Gastrocnemius medialis (tissue), 4 donors: ENCODE results near the gene ZNF682. TPM values are rescaled to one million over a fixed set of nuclear protein-coding genes. Genes with fewer than 3 reads are reported as not detected.
"Not testable (repeated sequence)": the region's sequence is repeated elsewhere in the genome, so short reads cannot be mapped to it uniquely, and the experiment has no call there.

Experiments used
- ATAC-seq, 2 donors: fragments of 150-250 bp; one replicate each; pipeline ENCODE4 v1.9.1; 2016
- DNase-seq, 2 donors: peaks; one replicate each; pipeline ENCODE4 v3.0.0-alpha.2; 2019
- H3K27ac ChIP-seq, 4 donors: fragments of 200-600 bp; sonication (generic); 1 replicate in 1 of 4; 2 replicates in 3 of 4; pipeline ENCODE4 v1.5.1; 2016 to 2018; ENCODE audit warnings: mild to moderate bottlenecking in 2 of 4, moderate library complexity in 1 of 4
- H3K27me3 ChIP-seq, 3 donors: fragments of 200-600 bp; sonication (generic) in 2 of 3; 1 replicate in 1 of 3; 2 replicates in 2 of 3; pipeline versions ENCODE4 v1.5.1 to v1.6.0; 2016 to 2019; ENCODE audit warnings: mild to moderate bottlenecking in 1 of 3, moderate library complexity in 1 of 3
- H3K36me3 ChIP-seq, 2 donors: fragments of 200-600 bp; sonication (generic) in 1 of 2; one replicate each; pipeline ENCODE4 v1.5.1; 2017 to 2018
- H3K4me1 ChIP-seq, 2 donors: fragments of 200-600 bp; sonication (generic) in 1 of 2; one replicate each; pipeline ENCODE4 v1.5.1; 2016 to 2017; ENCODE audit warnings: mild to moderate bottlenecking in 2 of 2
- H3K4me3 ChIP-seq, 4 donors: fragments of 200-600 bp; sonication (generic) in 3 of 4; 1 replicate in 1 of 4; 2 replicates in 3 of 4; pipeline ENCODE4 v1.5.1; 2016 to 2019; ENCODE audit warnings: mild to moderate bottlenecking in 2 of 4
- H3K9me3 ChIP-seq, 3 donors: fragments of 200-600 bp; sonication (generic) in 2 of 3; 1 replicate in 1 of 3; 2 replicates in 2 of 3; pipeline ENCODE4 v1.5.1; 2016 to 2019
- CTCF ChIP-seq, 5 experiments: fragments of 450-650 bp in 3 of 5; fragments of 200-600 bp in 2 of 5; sonication (generic) in 2 of 5; IDR thresholded peaks in 4 of 5; conservative IDR thresholded peaks in 1 of 5; 1 replicate in 4 of 5; 2 replicates in 1 of 5; pipeline ENCODE4 v1.5.1; 2016 to 2019; ENCODE audit warnings: antibody characterized with exemption in 5 of 5, mild to moderate bottlenecking in 3 of 5, moderate library complexity in 3 of 5
- POLR2A ChIP-seq, 2 donors: fragments of 450-650 bp; IDR thresholded peaks; one replicate each; pipeline ENCODE4 v1.6.1; 2017; ENCODE audit warnings: antibody characterized with exemption in 2 of 2, mild to moderate bottlenecking in 2 of 2, moderate library complexity in 2 of 2
- in situ Hi-C, 4 donors: fragments of 200-750 bp; cut with MboI; loops; one replicate each; pipeline versions ENCODE4 v1.15.0 to v1.8.0; 2017; ENCODE audit warnings: low sequenced_read_pairs in 4 of 4
- intact Hi-C: fragments of 100-400 bp; cut with DNase I; formaldehyde crosslinking; loops from one replicate; pipeline ENCODE4 v1.15.1; 2023; ENCODE audit warnings: low total_unique reads
- total RNA-seq, 4 donors: library from RNA; depleted of rRNA; stranded (reverse); fragments of >200 nt; gene quantifications; one replicate each; pipeline versions ENCODE4 v1.1.0 to v1.2.3, GENCODE V29; 2016

ZNF682 gene
- total RNA-seq, 4 donors from 2014 or later: 0.44 to 6.3 TPM; not detected in 2

- in situ Hi-C loops: no loop called here
- H3K36me3 ChIP-seq: no peaks in the 10 kb centered on the region
- intact Hi-C loops: no loop called here
- no peaks in the 10 kb centered on the region for H3K9me3 ChIP-seq
- ATAC-seq (no peak), DNase-seq (no peak)
- H3K27me3 ChIP-seq: peaks cover 0 to 2% (median 0%) of the 10 kb centered on the region in 3 donors
- H3K4me3 ChIP-seq: peak overlapping the region; percentile 35 to 60 (median 54)
- H3K4me1 ChIP-seq: peaks cover 0 to 4% of the 10 kb centered on the region in 2 donors
- TF ChIP-seq POLR2A (IDR thresholded peaks at IDR 0.05): no peak
- no peak for TF ChIP-seq CTCF (IDR thresholded peaks at IDR 0.05 in 4 of 5, conservative IDR thresholded peaks at IDR 0.05 in 1 of 5)
- H3K27ac ChIP-seq: no peak overlapping the region
Measured at GRCh38 chr19:20078581-20079031, 39.3 kb upstream of the ZNF682 start.

GRCh38 chr19:20077791-20078463 lies 38.6 kb upstream of the ZNF682 start, which contains the start of gene ZNF90:
ZNF90 (plus strand) TSS chr19:20078000; CDS start chr19:20078133, 133 bp downstream.
- Histone ChIP-seq H3K36me3 (no peaks in the 10 kb centered on the region), H3K27ac (no peak within 1 kb of the TSS), H3K27me3 (peaks cover 0 to 2% (median 0%) of the 10 kb centered on the region in 3 donors), H3K4me3 (peak within 1 kb of the TSS; percentile 35 to 60 (median 54)), H3K9me3 (no peaks in the 10 kb centered on the region), H3K4me1 (peaks cover 0 to 4% of the 10 kb centered on the region in 2 donors)
- intact Hi-C loops (no loop called here), in situ Hi-C loops (no loop called here)
- TF ChIP-seq CTCF (IDR thresholded peaks at IDR 0.05 in 4 of 5, conservative IDR thresholded peaks at IDR 0.05 in 1 of 5): no peak
- TF ChIP-seq POLR2A (IDR thresholded peaks at IDR 0.05): no peak
- ATAC-seq (peak; percentile 74 to 77), DNase-seq (peak; percentile 76 to 77)

GRCh38 chr19:20072936-20073335 lies 33.6 kb upstream of the ZNF682 start:
- ATAC-seq (no peak), DNase-seq (no peak)
- TF ChIP-seq POLR2A (IDR thresholded peaks at IDR 0.05) (no peak), CTCF (IDR thresholded peaks at IDR 0.05 in 4 of 5, conservative IDR thresholded peaks at IDR 0.05 in 1 of 5) (no peak)
- no peaks in the 10 kb centered on the region for H3K9me3 ChIP-seq
- no peaks in the 10 kb centered on the region for H3K4me1 ChIP-seq
- no peaks in the 10 kb centered on the region for H3K27me3 ChIP-seq
- H3K36me3 ChIP-seq: no peaks in the 10 kb centered on the region
- H3K27ac ChIP-seq: no peak overlapping the region
- H3K4me3 ChIP-seq: no peak overlapping the region
- in situ Hi-C loops (no loop called here), intact Hi-C loops (no loop called here)

DNA sequence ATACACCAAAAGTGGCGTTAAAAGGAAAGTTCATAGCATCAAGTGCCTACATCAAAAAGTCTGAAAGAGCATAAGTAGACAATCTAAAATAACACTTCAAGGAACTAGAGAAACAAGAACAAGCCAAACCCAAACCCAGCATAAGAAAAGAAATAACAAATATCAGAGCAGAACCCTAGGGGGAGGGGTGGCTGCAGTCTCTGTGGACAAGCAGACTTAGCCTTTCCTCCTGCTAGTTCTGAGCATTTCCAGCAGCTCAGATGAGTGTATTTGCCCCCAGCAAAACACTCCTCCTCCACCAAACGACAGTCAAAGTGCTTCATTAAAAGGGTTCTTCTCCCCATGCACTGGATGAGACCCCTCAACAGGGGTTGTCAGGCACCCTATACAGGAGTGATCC lies 31.4 kb upstream of the ZNF682 start:
- Histone ChIP-seq H3K4me3 (no peak overlapping the region), H3K27me3 (no peaks in the 10 kb centered on the region), H3K4me1 (no peaks in the 10 kb centered on the region), H3K9me3 (no peaks in the 10 kb centered on the region), H3K36me3 (no peaks in the 10 kb centered on the region), H3K27ac (no peak overlapping the region)
- in situ Hi-C loops (no loop called here), intact Hi-C loops (no loop called here)
- no peak for TF ChIP-seq CTCF (IDR thresholded peaks at IDR 0.05 in 4 of 5, conservative IDR thresholded peaks at IDR 0.05 in 1 of 5)
- TF ChIP-seq POLR2A (IDR thresholded peaks at IDR 0.05): no peak
- ATAC-seq (no peak), DNase-seq (no peak)

DNA sequence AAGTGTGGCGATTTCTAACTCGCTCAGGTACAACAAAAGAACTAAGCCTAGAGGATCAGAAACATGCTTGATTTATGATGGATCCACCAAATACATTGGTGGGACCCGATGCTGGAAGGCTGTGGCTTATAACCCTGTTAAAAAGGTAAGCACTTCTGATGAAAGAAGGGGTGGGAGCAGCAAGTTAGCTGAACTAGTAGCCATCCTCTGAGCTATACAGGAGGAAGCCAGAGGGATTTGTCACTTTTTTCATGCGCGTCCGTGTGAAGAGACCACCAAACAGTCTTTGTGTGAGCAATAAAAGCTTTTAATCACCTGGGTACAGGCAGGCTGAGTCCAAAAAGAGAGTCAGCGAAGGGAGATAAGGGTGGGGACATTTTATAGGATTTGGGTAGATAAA lies 29.3 kb upstream of the ZNF682 start:
- in situ Hi-C loops, H3K27ac ChIP-seq: not testable (repeated sequence)

More for the DNA sequence above, 29.3 kb upstream of the ZNF682 start:
- DNase-seq, intact Hi-C loops, H3K36me3 ChIP-seq, H3K27me3 ChIP-seq, H3K4me1 ChIP-seq, ATAC-seq, H3K9me3 ChIP-seq, H3K4me3 ChIP-seq: not testable (repeated sequence)
